MM.1S (cell line): ENCODE results near the gene MAD2L1BP.

Experiments
- EZH2phosphoT487 ChIP-seq: fragments of 300-600 bp; sonication (generic); IDR thresholded peaks from 2 replicates; pipeline ENCODE4 v1.6.1; 2018; ENCODE audit warnings: antibody characterized with exemption, low read length
- TF ChIP-seq, protein P1 (sequence below): fragments of 300-600 bp; sonication (generic); IDR thresholded peaks from 2 replicates; pipeline ENCODE4 v1.5.1; 2016; ENCODE audit warnings: antibody characterized with exemption, low read length, mixed read lengths

GRCh38 chr6:43609402-43609801, 26.2 kb upstream of the MAD2L1BP start:
- TF ChIP-seq, protein P1, sequence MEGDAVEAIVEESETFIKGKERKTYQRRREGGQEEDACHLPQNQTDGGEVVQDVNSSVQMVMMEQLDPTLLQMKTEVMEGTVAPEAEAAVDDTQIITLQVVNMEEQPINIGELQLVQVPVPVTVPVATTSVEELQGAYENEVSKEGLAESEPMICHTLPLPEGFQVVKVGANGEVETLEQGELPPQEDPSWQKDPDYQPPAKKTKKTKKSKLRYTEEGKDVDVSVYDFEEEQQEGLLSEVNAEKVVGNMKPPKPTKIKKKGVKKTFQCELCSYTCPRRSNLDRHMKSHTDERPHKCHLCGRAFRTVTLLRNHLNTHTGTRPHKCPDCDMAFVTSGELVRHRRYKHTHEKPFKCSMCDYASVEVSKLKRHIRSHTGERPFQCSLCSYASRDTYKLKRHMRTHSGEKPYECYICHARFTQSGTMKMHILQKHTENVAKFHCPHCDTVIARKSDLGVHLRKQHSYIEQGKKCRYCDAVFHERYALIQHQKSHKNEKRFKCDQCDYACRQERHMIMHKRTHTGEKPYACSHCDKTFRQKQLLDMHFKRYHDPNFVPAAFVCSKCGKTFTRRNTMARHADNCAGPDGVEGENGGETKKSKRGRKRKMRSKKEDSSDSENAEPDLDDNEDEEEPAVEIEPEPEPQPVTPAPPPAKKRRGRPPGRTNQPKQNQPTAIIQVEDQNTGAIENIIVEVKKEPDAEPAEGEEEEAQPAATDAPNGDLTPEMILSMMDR = no peak
- no peak for TF ChIP-seq EZH2phosphoT487
